HG02798 (cell line): ENCODE measurements around the gene DYRK2.

Experiments
- ATAC-seq: cut with Tn5 transposase; IDR thresholded peaks from one replicate; pipeline ENCODE4 v1.9.1; 2021; ENCODE audit warnings: mild to moderate bottlenecking; ENCODE audit not compliant: unreplicated experiment, poor library complexity

Gene DYRK2

GRCh38 chr12:67697967-67698366 lies 49.4 kb downstream of the DYRK2 start:
- ATAC-seq: no peak

DNA sequence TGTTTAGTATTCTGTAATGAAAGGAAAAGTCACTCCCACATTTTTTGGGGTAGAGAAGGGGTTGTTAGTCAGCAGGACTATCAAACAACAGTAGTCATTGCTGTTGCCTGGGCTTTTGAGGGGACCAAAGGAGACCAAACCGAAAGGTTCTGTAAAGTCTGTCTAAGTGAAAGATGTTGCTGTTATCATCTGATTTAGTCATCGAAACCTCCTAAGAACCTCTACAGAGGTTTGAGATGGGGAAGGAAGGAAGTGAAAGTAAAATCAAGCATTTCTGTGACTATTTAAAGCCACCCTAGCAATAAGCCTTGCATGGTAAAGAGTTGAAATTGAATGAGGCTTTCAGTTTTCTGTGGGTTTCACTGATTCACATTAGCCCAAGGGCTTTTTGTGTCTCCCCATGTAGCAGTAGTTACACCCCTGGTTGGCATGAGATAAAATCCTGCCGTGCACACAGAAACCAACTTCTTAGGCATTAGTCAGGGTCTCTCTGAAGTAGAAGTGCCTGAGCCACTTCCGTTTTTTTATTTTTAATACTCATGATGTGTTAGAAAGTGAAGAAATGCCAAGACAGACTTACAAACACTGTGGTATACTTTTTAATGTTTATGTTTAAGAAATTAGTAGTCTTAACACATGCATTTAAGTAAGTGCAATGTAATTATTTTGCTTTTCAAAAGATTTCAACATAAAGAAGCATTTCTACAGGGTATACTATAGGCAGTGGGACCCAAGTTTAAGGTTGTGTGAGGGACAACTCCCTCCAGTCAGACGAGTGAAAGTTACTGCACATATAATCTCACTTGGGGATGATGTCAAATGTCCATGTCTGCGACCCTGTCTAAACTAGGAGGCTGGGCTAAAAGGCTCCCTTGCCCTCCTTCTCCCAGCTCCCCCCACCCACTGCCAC lies 50.4 kb downstream of the DYRK2 start:
- peak; percentile 97 for ATAC-seq

DNA sequence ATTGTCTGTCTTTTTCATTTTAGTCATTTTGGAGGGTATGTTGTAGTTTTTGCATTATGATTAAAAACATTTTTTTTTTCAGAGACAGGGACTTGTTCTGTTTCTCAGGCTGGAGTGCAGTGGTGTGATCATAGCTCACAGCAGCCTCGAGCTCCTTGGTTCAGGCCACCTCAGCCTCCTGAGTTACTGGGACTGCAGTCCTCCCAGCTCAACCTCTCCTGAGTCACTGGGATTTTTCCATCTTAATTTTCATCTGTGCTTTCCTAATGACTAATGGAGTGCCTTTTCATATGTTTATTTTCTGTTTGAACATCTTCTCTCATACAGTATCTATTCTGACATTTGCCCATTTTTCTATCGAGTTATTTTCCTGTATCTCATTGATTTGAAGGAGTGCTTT lies 52.6 kb downstream of the DYRK2 start:
- no peak for ATAC-seq

DNA sequence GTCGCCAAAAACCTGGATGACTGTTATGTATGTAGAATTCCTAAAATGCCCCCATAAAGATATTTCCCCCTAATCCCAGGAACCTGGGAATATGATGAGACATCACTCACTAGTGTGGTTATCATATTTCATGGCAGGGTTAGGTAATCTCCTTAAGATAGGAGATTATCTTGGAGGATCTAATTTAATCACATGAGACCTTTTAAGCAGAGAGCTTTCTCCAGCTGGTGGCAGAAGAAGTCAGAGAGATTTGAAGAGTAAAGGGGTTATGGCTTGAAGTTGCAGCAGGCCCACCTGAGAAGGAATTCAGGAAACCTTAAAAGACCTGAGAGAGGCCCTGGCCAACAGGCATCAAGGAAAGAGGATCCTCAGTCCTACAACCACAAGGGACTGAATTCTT lies 53.6 kb downstream of the DYRK2 start:
- ATAC-seq: no peak

- no peak for ATAC-seq
Observed at GRCh38 chr12:67704071-67704470, 55.5 kb downstream of the DYRK2 start.

DNA sequence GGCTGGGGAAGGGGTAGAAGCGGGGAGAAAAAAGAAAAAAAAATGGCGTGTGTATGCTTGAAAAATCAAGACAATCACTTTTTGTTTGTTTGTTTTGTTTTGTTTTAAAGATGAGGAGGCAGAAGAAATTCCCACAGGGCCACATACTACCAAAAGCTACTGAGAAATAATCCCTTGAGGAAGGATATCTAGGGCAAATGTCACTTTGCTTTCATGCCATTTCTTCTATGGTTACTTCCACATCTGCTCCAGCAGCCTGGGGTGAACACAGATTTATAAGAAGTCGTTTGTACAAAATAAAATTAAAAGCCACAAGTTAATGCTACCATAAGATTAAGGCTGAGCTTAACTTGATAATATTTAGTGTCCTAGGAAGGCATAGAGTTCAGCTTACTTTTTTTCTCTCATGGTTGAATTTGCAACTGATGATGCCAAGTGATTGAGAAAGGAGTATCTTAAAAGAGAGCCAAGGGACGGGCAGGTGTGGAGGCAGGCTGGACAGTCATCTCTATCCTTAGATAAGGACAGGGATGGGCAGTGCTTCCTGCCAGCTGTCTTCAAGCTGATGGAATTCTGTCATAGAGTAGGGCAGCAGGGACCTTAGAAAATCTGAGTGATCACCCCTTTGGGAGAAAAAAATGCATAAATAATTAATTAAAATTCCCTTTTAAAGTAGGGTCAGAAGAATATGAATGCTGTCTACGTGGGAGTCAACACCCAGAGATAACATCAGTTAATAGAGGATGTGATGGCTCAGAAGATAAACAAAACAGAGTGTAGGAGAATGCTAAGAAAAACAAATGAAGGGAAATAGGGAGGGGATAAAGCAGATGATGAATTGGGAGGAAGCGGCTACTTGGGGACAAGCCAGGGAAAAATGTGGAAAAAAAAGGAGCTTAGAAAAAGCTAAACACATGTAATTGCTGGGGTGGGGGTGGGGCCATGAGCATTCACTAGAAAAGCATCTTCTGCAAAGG lies 57.1 kb downstream of the DYRK2 start:
- ATAC-seq: no peak

GRCh38 chr12:67709367-67709954 lies 60.9 kb downstream of the DYRK2 start:
- no peak for ATAC-seq

DNA sequence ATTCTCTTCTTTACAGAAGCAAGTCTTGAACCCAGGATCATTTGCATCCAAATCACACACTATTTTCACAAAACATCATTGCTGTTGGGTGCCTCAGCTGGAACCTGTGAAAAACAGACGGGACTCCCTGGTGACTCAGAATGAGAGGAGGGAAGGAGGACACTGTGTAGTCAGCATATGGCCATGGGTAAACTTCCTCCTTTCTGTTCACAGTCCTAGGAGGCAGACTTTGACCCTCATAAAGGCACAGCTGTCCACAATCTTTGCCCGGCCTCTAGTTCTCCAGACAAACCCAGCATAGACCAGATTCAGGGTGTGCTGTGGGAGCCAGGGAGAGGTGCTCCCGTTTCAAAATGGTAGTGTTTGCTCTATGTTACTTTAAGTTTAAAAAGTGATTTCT lies 62.0 kb downstream of the DYRK2 start:
- ATAC-seq: peak; percentile 98

GRCh38 chr12:67712011-67712410 lies 63.5 kb downstream of the DYRK2 start:
- no peak for ATAC-seq

GRCh38 chr12:67714648-67715047 lies 66.1 kb downstream of the DYRK2 start:
- ATAC-seq: no peak
